ENCODE measurements around the gene RBM4B.

The RBM4B gene

DNA sequence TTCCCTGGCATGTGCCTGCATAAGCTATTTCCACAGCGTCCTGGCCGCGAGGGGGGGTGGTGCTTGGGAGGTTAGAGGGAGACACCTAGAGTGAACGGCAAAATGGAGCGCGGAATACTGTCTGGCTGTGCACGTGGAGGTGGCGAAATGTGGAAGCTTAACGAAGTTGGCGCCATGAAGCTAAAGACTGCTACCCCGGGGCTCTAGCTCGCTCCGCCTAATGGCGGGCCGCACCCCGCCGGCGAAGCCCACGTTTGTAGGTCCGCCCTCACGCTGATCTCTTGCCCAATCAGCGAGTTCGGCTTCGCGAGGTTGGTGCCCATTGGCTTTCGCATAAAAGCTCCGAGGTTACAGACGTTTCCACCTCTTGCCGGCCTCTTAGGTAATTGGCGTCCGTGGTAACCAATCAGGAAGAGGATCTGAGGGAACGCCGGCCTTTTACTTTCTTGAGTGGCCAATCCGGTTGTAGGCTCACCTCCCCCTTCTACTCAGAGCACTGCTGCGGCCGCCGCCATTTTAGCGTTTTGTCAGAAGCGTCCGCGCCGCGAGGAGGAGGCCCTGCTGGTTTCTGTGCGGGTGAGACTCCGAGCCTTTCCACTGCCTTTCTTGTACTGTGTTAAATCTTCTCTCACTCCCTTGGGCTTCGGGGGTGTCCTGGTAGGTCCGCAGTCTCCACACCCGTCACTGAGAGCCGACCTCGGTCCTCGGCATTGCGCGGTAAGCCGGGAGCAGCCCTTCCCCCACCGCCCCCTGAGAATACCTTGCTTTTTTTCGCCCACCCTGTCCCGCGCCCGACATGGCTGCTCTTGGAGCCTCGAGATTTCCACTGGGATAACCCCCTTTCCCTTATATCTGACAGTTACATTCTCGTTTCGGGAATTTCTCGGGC lies 39.3 kb downstream of the RBM4B start, which contains the start of gene RBM4:
TSS of gene RBM4 (plus strand) at position 527 of the 889 bp plus-strand sequence. CDS start 1,009 bp downstream, outside the sequence.
- Histone ChIP-seq H3K9me3 (ENCODE audit: control insufficient read depth, insufficient read depth, low read depth, low read length) (no peaks in the 10 kb centered on the region), H3K4me3 (ENCODE audit: low read depth, low read length) (peak within 1 kb of the TSS; percentile 89), H3K9ac (ENCODE audit: low read length) (peak within 1 kb of the TSS; percentile 98), H3K36me3 (ENCODE audit: control insufficient read depth, insufficient read depth, low read length) (peaks cover 60% of the 10 kb centered on the region), H3K4me1 (ENCODE audit: control insufficient read depth, insufficient read depth, low read length) (peaks cover 41% of the 10 kb centered on the region), H3K27me3 (ENCODE audit: control insufficient read depth, insufficient read depth, low read length) (no peaks in the 10 kb centered on the region), H3K27ac (ENCODE audit: low read depth, low read length) (peak within 1 kb of the TSS; percentile 91)

DNA sequence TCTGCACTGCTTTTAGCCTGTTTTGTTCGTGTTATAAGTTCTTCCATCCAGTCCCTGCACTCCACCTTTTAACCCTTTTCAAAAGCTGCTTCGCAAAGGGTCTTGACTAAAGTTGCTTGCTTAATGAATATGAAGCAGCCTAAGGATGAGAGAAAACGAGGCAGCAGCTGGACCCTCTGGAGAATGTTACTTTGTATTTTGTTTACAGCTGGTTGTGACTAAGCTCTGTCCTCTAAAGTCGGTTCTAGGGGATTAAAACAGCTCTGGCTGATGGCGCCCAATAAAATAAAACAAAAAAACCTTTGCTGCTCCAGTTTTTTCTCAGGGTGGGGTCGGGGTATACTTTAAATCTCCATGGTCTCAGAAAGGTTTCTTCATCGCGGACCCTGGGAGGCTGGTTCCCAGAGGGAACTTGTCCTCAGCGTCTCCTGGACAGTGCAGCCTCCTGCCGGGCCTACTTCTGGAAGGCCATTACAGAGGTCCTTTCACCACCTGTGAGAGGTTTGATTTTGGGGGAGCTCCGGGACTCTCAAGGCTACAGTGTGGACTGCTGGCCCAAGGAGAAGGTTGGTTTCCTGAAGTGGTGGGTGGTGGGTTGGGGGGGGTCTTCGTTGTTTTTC lies 40.0 kb downstream of the RBM4B start:
- Histone ChIP-seq H3K36me3 (ENCODE audit: control insufficient read depth, insufficient read depth, low read length) (peaks cover 60% of the 10 kb centered on the region), H3K27me3 (ENCODE audit: control insufficient read depth, insufficient read depth, low read length) (no peaks in the 10 kb centered on the region), H3K27ac (ENCODE audit: low read depth, low read length) (peak overlapping the region; percentile 74), H3K4me1 (ENCODE audit: control insufficient read depth, insufficient read depth, low read length) (peaks cover 39% of the 10 kb centered on the region), H3K9ac (ENCODE audit: low read length) (peak overlapping the region; percentile 84), H3K4me3 (ENCODE audit: low read depth, low read length) (peak overlapping the region; percentile 59), H3K9me3 (ENCODE audit: control insufficient read depth, insufficient read depth, low read depth, low read length) (no peaks in the 10 kb centered on the region)

DNA sequence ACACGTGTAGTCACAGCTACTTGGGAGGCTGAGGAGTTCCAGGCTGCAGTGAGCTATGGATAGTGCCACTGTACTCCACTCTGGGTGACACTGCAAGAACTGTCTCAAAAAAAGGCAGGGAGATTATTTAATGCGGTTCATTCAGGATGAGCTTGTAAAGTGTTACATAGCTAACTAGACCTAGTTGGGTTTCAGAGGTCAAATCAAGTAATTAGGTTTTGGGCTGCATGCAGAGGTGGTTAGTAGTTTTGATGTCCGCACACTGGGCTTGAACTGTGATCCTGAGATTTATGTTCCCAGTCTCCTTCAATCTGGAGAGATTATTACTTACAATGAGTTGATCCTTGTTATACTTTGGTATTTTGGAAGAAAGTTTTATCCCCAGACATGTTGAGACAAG lies 41.3 kb downstream of the RBM4B start:
- Histone ChIP-seq H3K9ac (ENCODE audit: low read length) (no peak overlapping the region), H3K9me3 (ENCODE audit: control insufficient read depth, insufficient read depth, low read depth, low read length) (no peaks in the 10 kb centered on the region), H3K27me3 (ENCODE audit: control insufficient read depth, insufficient read depth, low read length) (no peaks in the 10 kb centered on the region), H3K4me1 (ENCODE audit: control insufficient read depth, insufficient read depth, low read length) (peaks cover 29% of the 10 kb centered on the region), H3K27ac (ENCODE audit: low read depth, low read length) (no peak overlapping the region), H3K36me3 (ENCODE audit: control insufficient read depth, insufficient read depth, low read length) (peaks cover 58% of the 10 kb centered on the region), H3K4me3 (ENCODE audit: low read depth, low read length) (no peak overlapping the region)

DNA sequence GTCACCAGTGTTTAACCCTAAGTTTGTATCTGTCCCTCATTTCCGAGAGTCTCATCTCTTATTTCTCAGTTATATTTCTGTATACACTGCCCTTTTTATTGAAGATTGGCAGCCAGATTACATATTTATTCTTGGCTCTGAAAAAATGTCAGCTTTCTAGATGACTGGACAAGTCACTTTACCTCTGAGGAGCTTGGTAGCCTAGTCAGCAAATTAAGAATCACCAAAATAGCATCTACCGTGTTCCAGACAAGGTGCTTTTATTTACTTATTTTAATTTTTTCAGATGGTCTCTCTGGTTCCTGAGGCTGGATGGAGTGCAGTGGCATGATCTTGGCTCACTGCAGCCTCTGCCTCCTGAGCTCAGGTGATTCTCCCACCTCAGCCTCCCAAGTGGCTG lies 44.7 kb downstream of the RBM4B start:
- no peak overlapping the region for H3K27ac ChIP-seq (ENCODE audit: low read depth, low read length)
- no peaks in the 10 kb centered on the region for H3K27me3 ChIP-seq (ENCODE audit: control insufficient read depth, insufficient read depth, low read length)

DNA sequence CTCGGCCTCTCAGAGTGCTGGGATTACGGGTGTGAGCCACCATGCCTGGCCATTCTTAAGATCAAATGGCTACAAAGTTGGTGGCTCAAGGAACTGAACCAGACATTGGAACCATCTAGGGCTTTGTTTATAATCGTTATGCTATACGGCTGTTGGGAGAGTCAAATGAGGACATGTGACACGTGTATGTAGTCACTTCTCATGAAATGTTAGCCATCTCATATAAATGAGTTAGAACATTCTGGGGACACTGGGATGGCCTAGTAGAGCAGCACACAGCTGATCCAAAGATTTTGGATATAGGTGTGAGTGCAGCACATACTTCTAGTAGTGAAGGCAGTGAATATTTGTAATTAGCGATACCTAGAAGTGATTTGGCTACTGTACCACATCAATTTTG lies 45.8 kb downstream of the RBM4B start:
- Histone ChIP-seq H3K9ac (ENCODE audit: low read length) (no peak overlapping the region), H3K27ac (ENCODE audit: low read depth, low read length) (no peak overlapping the region), H3K27me3 (ENCODE audit: control insufficient read depth, insufficient read depth, low read length) (no peaks in the 10 kb centered on the region), H3K4me3 (ENCODE audit: low read depth, low read length) (no peak overlapping the region), H3K9me3 (ENCODE audit: control insufficient read depth, insufficient read depth, low read depth, low read length) (no peaks in the 10 kb centered on the region), H3K4me1 (ENCODE audit: control insufficient read depth, insufficient read depth, low read length) (no peaks in the 10 kb centered on the region), H3K36me3 (ENCODE audit: control insufficient read depth, insufficient read depth, low read length) (peaks cover 75% of the 10 kb centered on the region)

More for the DNA sequence above, 44.7 kb downstream of the RBM4B start:
- H3K9ac ChIP-seq (ENCODE audit: low read length) = no peak overlapping the region
- peaks cover 64% of the 10 kb centered on the region for H3K36me3 ChIP-seq (ENCODE audit: control insufficient read depth, insufficient read depth, low read length)
- H3K4me3 ChIP-seq (ENCODE audit: low read depth, low read length) = no peak overlapping the region
- no peaks in the 10 kb centered on the region for H3K9me3 ChIP-seq (ENCODE audit: control insufficient read depth, insufficient read depth, low read depth, low read length)
- peaks cover 7% of the 10 kb centered on the region for H3K4me1 ChIP-seq (ENCODE audit: control insufficient read depth, insufficient read depth, low read length)

DNA sequence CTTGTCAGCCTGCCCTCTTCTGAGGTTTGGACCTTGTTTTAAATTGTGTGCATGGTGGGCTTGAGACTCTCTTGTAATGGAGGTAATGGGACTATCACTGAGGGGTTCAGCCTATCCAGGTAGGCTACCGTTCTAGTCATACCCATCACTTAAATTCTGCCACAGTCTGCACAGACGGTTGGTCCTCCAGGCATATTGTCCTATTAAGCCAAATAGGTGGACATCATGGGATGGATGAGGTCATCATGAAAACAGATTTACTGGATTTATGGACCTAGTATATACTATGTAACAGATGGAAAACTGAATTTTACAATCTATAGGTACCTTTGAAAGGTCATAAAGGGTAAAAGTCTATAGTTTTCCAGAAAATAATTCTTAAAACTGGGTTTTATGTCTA lies 48.3 kb downstream of the RBM4B start:
- Histone ChIP-seq H3K9ac (ENCODE audit: low read length) (no peak overlapping the region), H3K4me1 (ENCODE audit: control insufficient read depth, insufficient read depth, low read length) (no peaks in the 10 kb centered on the region), H3K4me3 (ENCODE audit: low read depth, low read length) (no peak overlapping the region), H3K36me3 (ENCODE audit: control insufficient read depth, insufficient read depth, low read length) (peaks cover 90% of the 10 kb centered on the region), H3K27ac (ENCODE audit: low read depth, low read length) (no peak overlapping the region), H3K27me3 (ENCODE audit: control insufficient read depth, insufficient read depth, low read length) (no peaks in the 10 kb centered on the region), H3K9me3 (ENCODE audit: control insufficient read depth, insufficient read depth, low read depth, low read length) (no peaks in the 10 kb centered on the region)

DNA sequence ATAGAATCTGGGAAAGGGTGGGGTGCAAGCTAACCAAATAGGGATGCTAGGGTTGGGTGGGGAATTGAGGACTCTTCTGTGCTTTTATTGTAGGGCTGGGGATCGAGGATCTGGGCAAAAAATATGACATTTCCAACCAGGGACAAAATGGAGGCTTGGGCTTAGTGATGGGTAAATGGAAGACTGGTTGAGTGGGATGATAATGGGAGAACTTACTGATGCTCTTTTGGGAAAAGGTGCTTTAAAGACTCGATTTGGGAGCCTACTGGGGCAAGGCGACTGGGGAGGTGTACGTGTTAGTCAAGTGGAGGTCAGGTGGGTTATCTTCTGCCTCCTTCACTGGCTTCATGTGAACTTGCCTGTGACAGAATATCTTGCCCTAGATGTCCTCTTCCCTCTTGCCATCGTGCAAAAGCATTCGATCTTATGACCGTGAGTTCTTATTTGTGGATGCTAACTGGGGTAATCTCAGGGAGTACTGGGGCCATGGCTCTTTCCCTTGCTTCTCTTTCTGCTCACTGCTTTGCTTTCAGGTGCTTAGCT lies 49.6 kb downstream of the RBM4B start:
- H3K9ac ChIP-seq (ENCODE audit: low read length) = no peak overlapping the region

DNA sequence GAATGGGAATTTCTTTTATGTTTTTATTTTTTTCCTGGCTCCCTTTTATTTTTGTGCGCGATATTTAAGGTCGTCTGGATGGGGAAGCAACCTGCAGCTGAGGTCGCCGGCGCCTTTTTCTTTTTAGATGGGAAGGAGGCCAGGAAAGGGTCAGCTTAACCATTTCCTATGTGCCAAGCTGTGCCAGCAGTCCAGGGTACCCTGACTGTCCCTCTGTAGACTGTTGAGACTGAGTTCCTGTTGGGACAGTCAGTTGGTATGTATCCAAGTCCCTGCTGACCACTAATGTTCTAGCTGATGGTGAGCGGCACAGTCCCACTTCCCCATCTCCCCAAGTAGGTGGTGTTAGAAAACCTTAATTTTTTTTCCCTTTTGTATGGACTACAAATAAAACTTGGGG lies 50.8 kb downstream of the RBM4B start:
- Histone ChIP-seq H3K4me1 (ENCODE audit: control insufficient read depth, insufficient read depth, low read length) (no peaks in the 10 kb centered on the region), H3K27me3 (ENCODE audit: control insufficient read depth, insufficient read depth, low read length) (no peaks in the 10 kb centered on the region), H3K36me3 (ENCODE audit: control insufficient read depth, insufficient read depth, low read length) (peaks cover 95% of the 10 kb centered on the region)

More for the DNA sequence above, 49.6 kb downstream of the RBM4B start:
- Histone ChIP-seq H3K4me1 (ENCODE audit: control insufficient read depth, insufficient read depth, low read length) (no peaks in the 10 kb centered on the region), H3K9me3 (ENCODE audit: control insufficient read depth, insufficient read depth, low read depth, low read length) (no peaks in the 10 kb centered on the region), H3K36me3 (ENCODE audit: control insufficient read depth, insufficient read depth, low read length) (peaks cover 95% of the 10 kb centered on the region), H3K4me3 (ENCODE audit: low read depth, low read length) (no peak overlapping the region), H3K27ac (ENCODE audit: low read depth, low read length) (no peak overlapping the region), H3K27me3 (ENCODE audit: control insufficient read depth, insufficient read depth, low read length) (no peaks in the 10 kb centered on the region)

DNA sequence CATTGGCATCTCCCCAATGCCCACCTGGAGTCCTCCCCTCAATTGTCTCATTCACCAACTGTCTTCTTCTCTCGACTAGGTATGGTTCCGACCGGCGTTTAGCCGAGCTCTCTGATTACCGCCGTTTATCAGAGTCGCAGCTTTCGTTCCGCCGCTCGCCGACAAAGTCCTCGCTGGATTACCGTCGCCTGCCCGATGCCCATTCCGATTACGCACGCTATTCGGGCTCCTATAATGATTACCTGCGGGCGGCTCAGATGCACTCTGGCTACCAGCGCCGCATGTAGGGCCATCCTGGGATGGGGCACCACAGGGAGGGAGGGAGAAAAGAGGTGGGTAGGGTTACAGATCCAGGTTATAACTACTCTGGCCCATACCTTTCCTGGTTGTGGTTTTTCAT lies 51.3 kb downstream of the RBM4B start:
- Histone ChIP-seq H3K4me1 (ENCODE audit: control insufficient read depth, insufficient read depth, low read length) (no peaks in the 10 kb centered on the region), H3K36me3 (ENCODE audit: control insufficient read depth, insufficient read depth, low read length) (peaks cover 95% of the 10 kb centered on the region), H3K9me3 (ENCODE audit: control insufficient read depth, insufficient read depth, low read depth, low read length) (no peaks in the 10 kb centered on the region), H3K9ac (ENCODE audit: low read length) (no peak overlapping the region), H3K27me3 (ENCODE audit: control insufficient read depth, insufficient read depth, low read length) (no peaks in the 10 kb centered on the region), H3K27ac (ENCODE audit: low read depth, low read length) (no peak overlapping the region), H3K4me3 (ENCODE audit: low read depth, low read length) (no peak overlapping the region)

More for the DNA sequence above, 50.8 kb downstream of the RBM4B start:
- Histone ChIP-seq H3K9ac (ENCODE audit: low read length) (no peak overlapping the region), H3K9me3 (ENCODE audit: control insufficient read depth, insufficient read depth, low read depth, low read length) (no peaks in the 10 kb centered on the region), H3K27ac (ENCODE audit: low read depth, low read length) (no peak overlapping the region), H3K4me3 (ENCODE audit: low read depth, low read length) (no peak overlapping the region)

DNA sequence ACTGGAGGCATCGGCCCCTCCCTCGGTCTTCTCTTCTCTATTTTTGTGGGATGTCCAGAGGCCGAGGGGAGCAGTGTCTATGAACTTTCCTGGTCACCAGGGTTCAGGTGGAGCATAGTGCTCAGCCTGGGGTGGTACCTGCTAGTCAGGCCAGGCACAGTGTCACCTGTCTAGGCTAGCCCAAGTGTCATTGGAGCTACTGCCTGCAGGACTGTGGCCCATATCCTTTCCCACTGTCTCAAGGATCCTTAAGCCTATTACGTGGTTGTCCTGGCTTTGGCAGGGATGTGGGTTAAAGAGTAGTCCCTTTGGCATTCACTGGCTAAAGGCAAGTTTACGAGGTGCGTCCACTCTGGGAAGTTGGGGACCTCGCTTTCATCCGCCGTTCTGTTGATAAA lies 51.9 kb downstream of the RBM4B start:
- no peak overlapping the region for H3K9ac ChIP-seq (ENCODE audit: low read length)
- H3K36me3 ChIP-seq (ENCODE audit: control insufficient read depth, insufficient read depth, low read length) = peaks cover 98% of the 10 kb centered on the region
- no peaks in the 10 kb centered on the region for H3K27me3 ChIP-seq (ENCODE audit: control insufficient read depth, insufficient read depth, low read length)
- no peaks in the 10 kb centered on the region for H3K4me1 ChIP-seq (ENCODE audit: control insufficient read depth, insufficient read depth, low read length)
- H3K27ac ChIP-seq (ENCODE audit: low read depth, low read length) = no peak overlapping the region
- no peaks in the 10 kb centered on the region for H3K9me3 ChIP-seq (ENCODE audit: control insufficient read depth, insufficient read depth, low read depth, low read length)
- H3K4me3 ChIP-seq (ENCODE audit: low read depth, low read length) = no peak overlapping the region
